CD4-positive, CD25-positive, alpha-beta regulatory T cell (primary cell): ENCODE results near the gene MLH3. TPM values are rescaled to one million over a fixed set of nuclear protein-coding genes. Genes with fewer than 3 reads are reported as not detected.

Source experiments
- ATAC-seq, 2 donors: fragments of 150-1000 bp; cut with Tn5 transposase; one replicate each; pipeline ENCODE4 v1.10.0; 2021; ENCODE audit warnings: low read depth in 2 of 2, moderate number of reproducible peaks in 2 of 2, moderate library complexity in 1 of 2
- DNase-seq, 3 donors: peaks; one replicate each; pipeline versions ENCODE4 v3.0.0 to v3.0.0-alpha.2; 2012 to 2022; ENCODE audit warnings: mixed read lengths in 1 of 3
- H3K27ac ChIP-seq: one replicate; pipeline ENCODE4 v1.7.0; 2013; ENCODE audit warnings: mild to moderate bottlenecking, low read length; ENCODE audit not compliant: insufficient read depth, poor library complexity, severe bottlenecking
- H3K27me3 ChIP-seq: one replicate; pipeline ENCODE4 v1.7.0; 2013; ENCODE audit warnings: low read length; ENCODE audit not compliant: control insufficient read depth, insufficient read depth
- H3K36me3 ChIP-seq: one replicate; pipeline ENCODE4 v1.7.0; 2013; ENCODE audit warnings: mild to moderate bottlenecking, low read length, moderate library complexity; ENCODE audit not compliant: control insufficient read depth, insufficient read depth
- H3K4me1 ChIP-seq: 2 replicates; pipeline ENCODE4 v1.7.0; 2013; ENCODE audit warnings: mild to moderate bottlenecking, low read length; ENCODE audit not compliant: insufficient read depth, control insufficient read depth, poor library complexity, severe bottlenecking
- H3K4me3 ChIP-seq: one replicate; pipeline ENCODE4 v1.7.0; 2013; ENCODE audit warnings: low read depth, mild to moderate bottlenecking, low read length, moderate library complexity
- H3K9me3 ChIP-seq, 2 experiments: 1 replicate in 1 of 2; 2 replicates in 1 of 2; pipeline ENCODE4 v1.7.0; 2013; ENCODE audit warnings: low read length in 2 of 2, mild to moderate bottlenecking in 1 of 2, moderate library complexity in 1 of 2; ENCODE audit not compliant: control insufficient read depth in 2 of 2
- H3K27ac Mint-ChIP-seq, 3 donors: one replicate each; pipeline ENCODE4 v1.8.0; 2020 to 2022; ENCODE audit warnings: mild to moderate bottlenecking in 3 of 3, mixed read lengths in 3 of 3, moderate library complexity in 2 of 3
- H3K27me3 Mint-ChIP-seq: one replicate; pipeline ENCODE4 v1.8.0; 2022; ENCODE audit warnings: mild to moderate bottlenecking, mixed read lengths
- H3K36me3 Mint-ChIP-seq: one replicate; pipeline ENCODE4 v1.8.0; 2020; ENCODE audit warnings: mixed read lengths
- H3K4me1 Mint-ChIP-seq, 4 donors: one replicate each; pipeline ENCODE4 v1.8.0; 2020 to 2022; ENCODE audit warnings: mixed read lengths in 4 of 4, mild to moderate bottlenecking in 1 of 4
- H3K4me3 Mint-ChIP-seq, 4 donors: one replicate each; pipeline ENCODE4 v1.8.0; 2020 to 2022; ENCODE audit warnings: mild to moderate bottlenecking in 4 of 4, mixed read lengths in 4 of 4, moderate library complexity in 3 of 4
- H3K9me3 Mint-ChIP-seq, 7 donors: one replicate each; pipeline ENCODE4 v1.8.0; 2020 to 2022; ENCODE audit warnings: mixed read lengths in 7 of 7, mild to moderate bottlenecking in 3 of 7, moderate library complexity in 2 of 7
- polyA plus RNA-seq, 4 donors: library from polyadenylated mRNA; unstranded; fragments of 300-500 nt; fragmentation: Illumina TruSeq; gene quantifications; one replicate each; pipeline ENCODE4 v1.2.3, GENCODE V29; 2021
- total RNA-seq: library from RNA; stranded (reverse); gene quantifications from one replicate; pipeline ENCODE4 v1.2.3, GENCODE V29; 2022

The MLH3 gene
- total and polyA plus RNA-seq, 5 donors from 2014 or later: 7.2 to 18.9 (median 13.1) TPM

GRCh38 chr14:75090353-75090752 lies 39.1 kb upstream of the MLH3 start:
- H3K27ac Mint-ChIP-seq: no peak overlapping the region

GRCh38 chr14:75088566-75089373 lies 37.5 kb upstream of the MLH3 start:
- ATAC-seq (peak; percentile 52 to 58), DNase-seq (peak; percentile 22 to 67 (median 54))
- H3K36me3 ChIP-seq: peaks cover 75% of the 10 kb centered on the region
- Mint-ChIP-seq H3K4me1 (no peaks in the 10 kb centered on the region), H3K27me3 (no peaks in the 10 kb centered on the region), H3K36me3 (peaks cover 29% of the 10 kb centered on the region), H3K9me3 (no peaks in the 10 kb centered on the region), H3K4me3 (no peak overlapping the region), H3K27ac (no peak overlapping the region)
- H3K9me3 ChIP-seq: no peaks in the 10 kb centered on the region
- H3K27ac ChIP-seq: no peak overlapping the region
- no peaks in the 10 kb centered on the region for H3K4me1 ChIP-seq
- H3K4me3 ChIP-seq: no peak overlapping the region
- no peaks in the 10 kb centered on the region for H3K27me3 ChIP-seq

More at GRCh38 chr14:75090353-75090752, 39.1 kb upstream of the MLH3 start:
- no peaks in the 10 kb centered on the region for H3K4me1 Mint-ChIP-seq
- peaks cover 75% of the 10 kb centered on the region for H3K36me3 ChIP-seq
- H3K9me3 Mint-ChIP-seq: no peaks in the 10 kb centered on the region
- no peak overlapping the region for H3K4me3 ChIP-seq
- H3K27me3 ChIP-seq: no peaks in the 10 kb centered on the region
- DNase-seq (no peak), ATAC-seq (no peak)
- H3K4me1 ChIP-seq: no peaks in the 10 kb centered on the region
- no peaks in the 10 kb centered on the region for H3K27me3 Mint-ChIP-seq
- H3K9me3 ChIP-seq: no peaks in the 10 kb centered on the region
- H3K27ac ChIP-seq: no peak overlapping the region
- H3K36me3 Mint-ChIP-seq: peaks cover 34% of the 10 kb centered on the region
- H3K4me3 Mint-ChIP-seq: no peak overlapping the region

DNA sequence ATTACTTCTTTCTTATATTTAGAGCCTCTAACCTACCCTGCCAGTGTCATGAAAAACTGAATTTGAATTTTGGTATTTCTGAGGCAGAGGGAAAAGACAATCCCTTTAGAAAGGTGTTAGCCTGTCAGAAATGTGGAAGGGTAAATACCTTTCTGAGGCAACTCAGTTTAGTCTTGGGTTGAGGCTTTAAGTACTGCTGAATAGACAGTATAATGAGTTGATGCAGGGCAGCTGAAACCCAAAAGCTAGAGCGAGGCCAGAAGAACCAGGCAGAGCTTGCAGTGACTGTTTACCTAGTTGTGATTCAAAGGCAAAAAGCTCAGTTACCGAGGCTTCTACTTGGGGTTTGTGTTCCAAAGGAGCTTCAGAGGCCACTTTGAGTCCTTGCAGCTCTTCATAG lies 36.9 kb upstream of the MLH3 start:
- no peaks in the 10 kb centered on the region for H3K27me3 Mint-ChIP-seq
- no peaks in the 10 kb centered on the region for H3K9me3 Mint-ChIP-seq
- H3K9me3 ChIP-seq: no peaks in the 10 kb centered on the region
- H3K36me3 ChIP-seq: peaks cover 76% of the 10 kb centered on the region
- no peak overlapping the region for H3K27ac Mint-ChIP-seq
- H3K4me3 Mint-ChIP-seq: no peak overlapping the region
- H3K4me1 Mint-ChIP-seq: no peaks in the 10 kb centered on the region
- H3K27ac ChIP-seq: no peak overlapping the region
- ATAC-seq (no peak), DNase-seq (no peak)
- no peaks in the 10 kb centered on the region for H3K27me3 ChIP-seq
- peaks cover 27% of the 10 kb centered on the region for H3K36me3 Mint-ChIP-seq
- H3K4me3 ChIP-seq: no peak overlapping the region
- H3K4me1 ChIP-seq: no peaks in the 10 kb centered on the region

DNA sequence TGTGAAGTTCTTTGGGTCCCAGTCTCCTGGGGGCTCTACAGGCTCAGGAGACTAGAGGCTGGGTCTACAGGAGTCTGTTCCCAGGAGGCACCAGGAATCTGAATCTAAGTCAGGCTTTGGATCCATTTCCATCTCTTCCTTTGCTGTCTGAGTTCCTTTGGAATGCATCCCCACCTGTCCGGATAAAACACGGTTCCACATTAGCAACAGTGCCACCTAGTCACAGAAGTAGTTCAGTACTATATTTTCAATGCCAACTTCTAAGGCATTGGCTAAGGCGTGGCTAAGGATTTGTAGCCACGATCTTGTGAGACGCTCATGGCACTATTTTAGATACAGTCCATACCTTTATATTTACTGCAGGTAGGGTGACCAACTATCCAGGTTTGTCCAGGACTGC lies 33.2 kb upstream of the MLH3 start:
- H3K4me3 Mint-ChIP-seq: no peak overlapping the region
- peak overlapping the region in 1 of 3 donors; percentile 12 for H3K27ac Mint-ChIP-seq
- Histone ChIP-seq H3K4me3 (no peak overlapping the region), H3K27ac (no peak overlapping the region), H3K9me3 (no peaks in the 10 kb centered on the region), H3K36me3 (peaks cover 68% of the 10 kb centered on the region), H3K27me3 (no peaks in the 10 kb centered on the region), H3K4me1 (no peaks in the 10 kb centered on the region)
- no peaks in the 10 kb centered on the region for H3K4me1 Mint-ChIP-seq
- H3K27me3 Mint-ChIP-seq: no peaks in the 10 kb centered on the region
- no peaks in the 10 kb centered on the region for H3K9me3 Mint-ChIP-seq
- DNase-seq (no peak), ATAC-seq (no peak)
- H3K36me3 Mint-ChIP-seq: peaks cover 20% of the 10 kb centered on the region

GRCh38 chr14:75083271-75083670 lies 32.0 kb upstream of the MLH3 start:
- DNase-seq: no peak
- no peaks in the 10 kb centered on the region for H3K27me3 ChIP-seq
- peaks cover 63% of the 10 kb centered on the region for H3K36me3 ChIP-seq
- Mint-ChIP-seq H3K27me3 (no peaks in the 10 kb centered on the region), H3K9me3 (no peaks in the 10 kb centered on the region), H3K4me1 (no peaks in the 10 kb centered on the region), H3K4me3 (no peak overlapping the region), H3K36me3 (peaks cover 17% of the 10 kb centered on the region), H3K27ac (peak overlapping the region in 1 of 3 donors; percentile 71)
- ATAC-seq: no peak
- H3K4me1 ChIP-seq: no peaks in the 10 kb centered on the region
- H3K4me3 ChIP-seq: no peak overlapping the region
- H3K27ac ChIP-seq: no peak overlapping the region
- no peaks in the 10 kb centered on the region for H3K9me3 ChIP-seq

DNA sequence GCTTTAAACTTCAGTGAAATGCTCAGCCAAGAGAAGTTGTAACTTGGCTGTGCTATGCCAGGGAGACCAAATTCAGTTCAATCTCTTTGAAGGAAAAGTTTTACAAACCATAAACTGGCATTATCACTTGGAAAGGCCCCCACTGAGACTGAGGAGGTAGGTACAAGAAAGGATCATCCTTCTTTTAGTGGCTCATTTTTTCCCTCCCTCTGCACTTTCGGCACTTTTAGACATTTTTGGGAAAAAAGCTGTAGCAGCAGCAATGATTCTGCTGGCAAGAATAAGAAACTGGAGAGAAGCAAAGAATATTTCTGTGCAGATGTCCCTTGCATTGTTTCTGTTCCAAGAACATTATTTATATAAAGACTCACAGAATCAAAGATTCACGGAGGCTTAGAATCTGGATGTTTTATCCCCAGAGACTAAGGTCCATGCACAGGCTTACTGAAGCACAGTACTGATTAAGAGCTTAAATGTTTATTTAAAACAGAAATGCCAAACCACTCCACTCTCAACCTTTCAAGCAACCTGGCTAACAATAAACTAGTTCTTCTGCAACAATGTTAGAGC lies 30.5 kb upstream of the MLH3 start:
- DNase-seq: no peak
- Mint-ChIP-seq H3K36me3 (peaks cover 14% of the 10 kb centered on the region), H3K27me3 (no peaks in the 10 kb centered on the region), H3K4me3 (no peak overlapping the region), H3K9me3 (no peaks in the 10 kb centered on the region), H3K27ac (no peak overlapping the region), H3K4me1 (no peaks in the 10 kb centered on the region)
- no peaks in the 10 kb centered on the region for H3K9me3 ChIP-seq
- no peaks in the 10 kb centered on the region for H3K27me3 ChIP-seq
- ATAC-seq: no peak
- peaks cover 47% of the 10 kb centered on the region for H3K36me3 ChIP-seq
- H3K4me1 ChIP-seq: no peaks in the 10 kb centered on the region
- no peak overlapping the region for H3K27ac ChIP-seq
- no peak overlapping the region for H3K4me3 ChIP-seq

DNA sequence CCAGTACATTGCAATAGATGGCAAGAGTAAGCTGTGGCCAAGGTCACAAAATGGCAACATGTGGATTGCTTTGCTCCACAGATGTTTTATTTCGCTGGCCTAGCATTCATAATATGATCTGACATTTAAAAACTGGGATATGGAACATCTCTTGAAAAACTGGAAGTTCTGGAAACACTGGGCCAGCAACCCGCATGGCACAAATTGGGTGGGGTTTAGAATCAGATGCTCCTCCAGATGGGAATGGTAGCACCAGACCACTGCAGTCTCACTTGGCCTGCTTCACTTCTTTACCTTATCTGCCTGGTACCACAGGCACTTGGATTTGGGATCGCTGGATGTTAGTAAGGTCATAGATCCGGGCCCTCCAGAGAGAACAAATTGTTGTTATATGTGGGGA lies 28.3 kb upstream of the MLH3 start:
- no peaks in the 10 kb centered on the region for H3K9me3 Mint-ChIP-seq
- peaks cover 26% of the 10 kb centered on the region for H3K36me3 ChIP-seq
- H3K4me3 Mint-ChIP-seq: no peak overlapping the region
- no peak overlapping the region for H3K27ac ChIP-seq
- no peak for DNase-seq
- peak overlapping the region in 1 of 3 donors; percentile 53 for H3K27ac Mint-ChIP-seq
- no peaks in the 10 kb centered on the region for H3K9me3 ChIP-seq
- H3K4me1 Mint-ChIP-seq: no peaks in the 10 kb centered on the region
- H3K27me3 ChIP-seq: no peaks in the 10 kb centered on the region
- peaks cover 4% of the 10 kb centered on the region for H3K27me3 Mint-ChIP-seq
- H3K4me3 ChIP-seq: no peak overlapping the region
- ATAC-seq: no peak
- no peaks in the 10 kb centered on the region for H3K4me1 ChIP-seq
- peaks cover 3% of the 10 kb centered on the region for H3K36me3 Mint-ChIP-seq

- no peak for DNase-seq
- peaks cover 3% of the 10 kb centered on the region for H3K36me3 Mint-ChIP-seq
- no peak overlapping the region for H3K27ac Mint-ChIP-seq
Observed at GRCh38 chr14:75077794-75078193, 26.5 kb upstream of the MLH3 start.

More at GRCh38 chr14:75077794-75078193, 26.5 kb upstream of the MLH3 start:
- Mint-ChIP-seq H3K27me3 (peaks cover 4% of the 10 kb centered on the region), H3K9me3 (no peaks in the 10 kb centered on the region), H3K4me1 (no peaks in the 10 kb centered on the region), H3K4me3 (no peak overlapping the region)
- no peak overlapping the region for H3K27ac ChIP-seq
- no peaks in the 10 kb centered on the region for H3K9me3 ChIP-seq
- H3K4me3 ChIP-seq: no peak overlapping the region
- H3K4me1 ChIP-seq: no peaks in the 10 kb centered on the region
- ATAC-seq: no peak
- H3K27me3 ChIP-seq: no peaks in the 10 kb centered on the region
- H3K36me3 ChIP-seq: peaks cover 9% of the 10 kb centered on the region
